Stomach (tissue), 9 donors: Measurements from ENCODE around the gene PARP3. TPM values are rescaled to one million over a fixed set of nuclear protein-coding genes. Genes with fewer than 3 reads are reported as not detected.

Experiments
- DNase-seq, 2 donors: peaks; one replicate each; pipeline versions ENCODE4 v3.0.0 to v3.0.0-alpha.2; 2013 to 2019
- H3K27ac ChIP-seq, 5 donors: fragments of 200-600 bp in 4 of 5; sonication (generic) in 4 of 5; one replicate each; pipeline ENCODE4 v1.5.1; 2013 to 2019; ENCODE audit warnings: mild to moderate bottlenecking in 1 of 5, moderate library complexity in 1 of 5
- H3K27me3 ChIP-seq, 3 donors: fragments of 200-600 bp; sonication (generic); one replicate each; pipeline ENCODE4 v1.5.1; 2017 to 2019; ENCODE audit warnings: mixed run types in 1 of 3
- H3K36me3 ChIP-seq, 4 donors: fragments of 200-600 bp; sonication (generic); 1 replicate in 3 of 4; 2 replicates in 1 of 4; pipeline ENCODE4 v1.5.1; 2016 to 2019
- H3K4me1 ChIP-seq, 4 donors: fragments of 200-600 bp; sonication (generic); one replicate each; pipeline ENCODE4 v1.5.1; 2016 to 2019
- H3K4me3 ChIP-seq, 4 donors: fragments of 200-600 bp; sonication (generic) in 3 of 4; one replicate each; pipeline ENCODE4 v1.5.1; 2016 to 2019; ENCODE audit warnings: mild to moderate bottlenecking in 1 of 4
- H3K9me3 ChIP-seq, 4 donors: fragments of 200-600 bp; sonication (generic); one replicate each; pipeline ENCODE4 v1.5.1; 2016 to 2019
- CTCF ChIP-seq, 7 experiments: fragments of 450-650 bp in 4 of 7; fragments of 200-600 bp in 3 of 7; sonication (generic) in 3 of 7; IDR thresholded peaks; one replicate each; pipeline ENCODE4 v1.5.1; 2016 to 2019; ENCODE audit warnings: antibody characterized with exemption in 7 of 7, control low read depth in 2 of 7, mild to moderate bottlenecking in 1 of 7
- EP300 ChIP-seq: sonication (generic); formaldehyde crosslinking; IDR thresholded peaks from one replicate; pipeline ENCODE4 v1.6.1; 2017; ENCODE audit warnings: antibody characterized with exemption
- POLR2A ChIP-seq, 4 donors: fragments of 450-650 bp; IDR thresholded peaks; one replicate each; pipeline ENCODE4 v1.6.1; 2016; ENCODE audit warnings: antibody characterized with exemption in 4 of 4, control low read depth in 2 of 4, mild to moderate bottlenecking in 1 of 4, moderate library complexity in 1 of 4
- POLR2AphosphoS5 ChIP-seq, 3 donors: sonication (generic); formaldehyde crosslinking; IDR thresholded peaks; one replicate each; pipeline ENCODE4 v1.6.1; 2016; ENCODE audit warnings: antibody characterized with exemption in 3 of 3
- WGBS, 5 donors: extraction: QIAGEN DNeasy Blood & Tissue Kit in 3 of 5; methylation state at CpG; one replicate each; pipeline versions ENCODE4 v1.1.5 to v1.1.7; 2013 to 2018; 5-methylcytosine and 5-hydroxymethylcytosine counted together
- intact Hi-C: fragments of 100-400 bp; cut with DNase I; formaldehyde crosslinking; loops from one replicate; pipeline ENCODE4 v1.15.1; 2023; ENCODE audit warnings: low total_unique reads
- polyA plus RNA-seq, 3 donors: library from polyadenylated mRNA; stranded (reverse); fragments of 200-250 nt; gene quantifications; one replicate each; pipeline ENCODE4 v1.2.3, GENCODE V29; 2013
- total RNA-seq, 5 donors: library from RNA; depleted of rRNA; stranded (reverse); fragments of >200 nt; gene quantifications; one replicate each; pipeline versions ENCODE4 v1.1.0 to v1.2.3, GENCODE V29; 2014 to 2016
- donor health status: healthy with polysubstance abuse.
- donor health status: Bipolar disorder and iron deficiency.
- donor health status: healthy.

Gene PARP3
- total and polyA plus RNA-seq, 8 donors = 10.6 to 39.7 (median 16.0) TPM

GRCh38 chr3:51969841-51970240 is 27.7 kb downstream of the PARP3 start:
- Histone ChIP-seq H3K4me1 (peaks cover 34 to 90% (median 74%) of the 10 kb centered on the region in 4 donors), H3K4me3 (no peak overlapping the region), H3K27ac (peak overlapping the region in 1 of 5 donors; percentile 42), H3K27me3 (peaks cover 0 to 5% (median 0%) of the 10 kb centered on the region in 3 donors), H3K36me3 (peaks cover 0 to 7% (median 2%) of the 10 kb centered on the region in 4 donors), H3K9me3 (no peaks in the 10 kb centered on the region)
- intact Hi-C loops = no loop called here
- no peak for DNase-seq
- TF ChIP-seq POLR2AphosphoS5 (IDR thresholded peaks at IDR 0.05) = no peak
- no peak for TF ChIP-seq CTCF (IDR thresholded peaks at IDR 0.05)
- TF ChIP-seq EP300 = no peak
- TF ChIP-seq POLR2A (IDR thresholded peaks at IDR 0.05) = no peak
- WGBS, 5 donors = 66 to 81% (median 74%) methylated on average over 4 of the region's 4 CpGs

- H3K27ac ChIP-seq = peak overlapping the region in 3 of 5 donors; percentile 8 to 42 (median 19)
- DNase-seq = peak in 1 of 2 donors; percentile 60
- H3K4me1 ChIP-seq = peaks cover 33 to 90% (median 74%) of the 10 kb centered on the region in 4 donors
- peaks cover 0 to 7% (median 2%) of the 10 kb centered on the region in 4 donors for H3K36me3 ChIP-seq
- peaks cover 0 to 5% (median 0%) of the 10 kb centered on the region in 3 donors for H3K27me3 ChIP-seq
- intact Hi-C loops = no loop called here
- H3K9me3 ChIP-seq = no peaks in the 10 kb centered on the region
- 53 to 70% (median 55%) methylated on average over 4 to 6 of the region's 6 CpGs for WGBS, 5 donors
- TF ChIP-seq POLR2A (IDR thresholded peaks at IDR 0.05) (no peak), POLR2AphosphoS5 (IDR thresholded peaks at IDR 0.05) (no peak), CTCF (IDR thresholded peaks at IDR 0.05) (no peak), EP300 (no peak)
- no peak overlapping the region for H3K4me3 ChIP-seq
These were observed 28.6 kb downstream of the PARP3 start for GRCh38 chr3:51970606-51971300.

- Histone ChIP-seq H3K27ac (peak overlapping the region in 3 of 5 donors; percentile 8 to 42 (median 19)), H3K4me1 (peaks cover 33 to 90% (median 72%) of the 10 kb centered on the region in 4 donors), H3K4me3 (no peak overlapping the region), H3K9me3 (no peaks in the 10 kb centered on the region), H3K27me3 (peaks cover 0 to 5% (median 0%) of the 10 kb centered on the region in 3 donors), H3K36me3 (peaks cover 0 to 7% (median 2%) of the 10 kb centered on the region in 4 donors)
- DNase-seq = no peak
- no peak for TF ChIP-seq EP300
- no peak for TF ChIP-seq POLR2A (IDR thresholded peaks at IDR 0.05)
- TF ChIP-seq CTCF (IDR thresholded peaks at IDR 0.05) = no peak
- TF ChIP-seq POLR2AphosphoS5 (IDR thresholded peaks at IDR 0.05) = no peak
- intact Hi-C loops = no loop called here
- WGBS, 5 donors = 80 to 91% (median 86%) methylated on average over 10 to 11 of the region's 11 CpGs
These were observed 29.2 kb downstream of the PARP3 start for GRCh38 chr3:51971350-51971749.

GRCh38 chr3:51974277-51974962 is 32.3 kb downstream of the PARP3 start:
- peak in 1 of 2 donors; percentile 63 for DNase-seq
- intact Hi-C loops = no loop called here
- no peak for TF ChIP-seq POLR2A (IDR thresholded peaks at IDR 0.05)
- peak in 1 of 7 experiments; percentile 25 for TF ChIP-seq CTCF (IDR thresholded peaks at IDR 0.05)
- no peak for TF ChIP-seq POLR2AphosphoS5 (IDR thresholded peaks at IDR 0.05)
- peak overlapping the region; percentile 88 to 97 (median 95) for H3K27ac ChIP-seq
- H3K4me1 ChIP-seq = peaks cover 21 to 70% (median 50%) of the 10 kb centered on the region in 4 donors
- no peaks in the 10 kb centered on the region for H3K9me3 ChIP-seq
- peak overlapping the region; percentile 61 to 75 (median 65) for H3K4me3 ChIP-seq
- WGBS, 5 donors = 5 to 15% (median 13%) methylated on average over 20 to 30 of the region's 30 CpGs
- peaks cover 0 to 7% (median 2%) of the 10 kb centered on the region in 4 donors for H3K36me3 ChIP-seq
- H3K27me3 ChIP-seq = no peaks in the 10 kb centered on the region
